Stimulated activated CD8-positive, alpha-beta memory T cell treated with anti-CD3 and anti-CD28 coated beads, Interleukin-7, amount 100 ng/mL, for 24 hours (primary cell): ENCODE measurements around the gene OAS1.

ENCODE experiments used
- DNase-seq: peaks from one replicate; pipeline ENCODE4 v3.0.0-alpha.2; 2020; ENCODE audit warnings: low read depth

Gene OAS1

DNA sequence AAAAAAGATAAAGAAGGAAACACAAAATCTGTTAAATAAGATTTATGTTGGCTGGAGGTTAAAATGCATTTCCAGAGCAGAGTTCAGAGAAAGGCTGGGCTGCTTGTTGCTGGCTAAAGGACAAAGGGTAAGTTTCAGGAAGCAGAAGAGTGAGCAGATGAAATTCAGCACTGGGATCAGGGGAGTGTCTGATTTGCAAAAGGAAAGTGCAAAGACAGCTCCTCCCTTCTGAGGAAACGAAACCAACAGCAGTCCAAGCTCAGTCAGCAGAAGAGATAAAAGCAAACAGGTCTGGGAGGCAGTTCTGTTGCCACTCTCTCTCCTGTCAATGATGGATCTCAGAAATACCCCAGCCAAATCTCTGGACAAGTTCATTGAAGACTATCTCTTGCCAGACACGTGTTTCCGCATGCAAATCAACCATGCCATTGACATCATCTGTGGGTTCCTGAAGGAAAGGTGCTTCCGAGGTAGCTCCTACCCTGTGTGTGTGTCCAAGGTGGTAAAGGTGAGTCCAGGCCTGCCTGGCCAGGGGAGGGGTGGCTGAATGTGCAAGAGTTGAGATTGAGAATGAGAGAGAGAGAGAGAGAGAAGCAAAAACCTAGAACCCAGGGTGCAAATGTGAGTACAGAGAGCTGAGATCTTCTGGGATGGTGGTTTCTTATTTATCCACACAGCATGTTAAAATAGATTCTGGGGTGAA, at the start of gene OAS1:
Gene OAS1 (plus strand): TSS at position 251 of the 703 bp plus-strand sequence. CDS start 78 bp downstream, at position 329.
- DNase-seq: no peak

- DNase-seq: no peak
These were observed 47.5 kb upstream of the OAS1 start for GRCh38 chr12:112859291-112859690.

- no peak for DNase-seq
These were observed 46.6 kb upstream of the OAS1 start for GRCh38 chr12:112860181-112860580.

DNA sequence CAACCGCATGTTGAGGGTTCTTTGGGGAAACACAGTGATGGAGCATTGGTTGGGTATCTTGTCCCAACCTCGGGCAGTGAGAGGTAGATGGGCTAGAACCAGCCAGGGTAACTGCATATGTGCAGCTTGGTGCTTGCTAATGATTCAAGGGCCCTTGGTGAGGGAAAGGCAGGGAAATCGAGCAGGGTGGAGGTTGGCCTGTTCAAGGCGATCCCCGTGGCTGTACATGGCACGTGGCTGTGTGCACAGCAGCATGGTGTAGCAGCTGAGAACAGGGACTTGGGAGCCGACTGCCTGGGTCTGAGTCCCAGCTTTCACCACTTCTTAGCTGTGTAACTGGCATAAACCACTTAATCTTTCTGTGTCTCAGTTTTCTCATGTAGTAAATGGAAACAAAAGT, 45.5 kb upstream of the OAS1 start:
- no peak for DNase-seq

DNA sequence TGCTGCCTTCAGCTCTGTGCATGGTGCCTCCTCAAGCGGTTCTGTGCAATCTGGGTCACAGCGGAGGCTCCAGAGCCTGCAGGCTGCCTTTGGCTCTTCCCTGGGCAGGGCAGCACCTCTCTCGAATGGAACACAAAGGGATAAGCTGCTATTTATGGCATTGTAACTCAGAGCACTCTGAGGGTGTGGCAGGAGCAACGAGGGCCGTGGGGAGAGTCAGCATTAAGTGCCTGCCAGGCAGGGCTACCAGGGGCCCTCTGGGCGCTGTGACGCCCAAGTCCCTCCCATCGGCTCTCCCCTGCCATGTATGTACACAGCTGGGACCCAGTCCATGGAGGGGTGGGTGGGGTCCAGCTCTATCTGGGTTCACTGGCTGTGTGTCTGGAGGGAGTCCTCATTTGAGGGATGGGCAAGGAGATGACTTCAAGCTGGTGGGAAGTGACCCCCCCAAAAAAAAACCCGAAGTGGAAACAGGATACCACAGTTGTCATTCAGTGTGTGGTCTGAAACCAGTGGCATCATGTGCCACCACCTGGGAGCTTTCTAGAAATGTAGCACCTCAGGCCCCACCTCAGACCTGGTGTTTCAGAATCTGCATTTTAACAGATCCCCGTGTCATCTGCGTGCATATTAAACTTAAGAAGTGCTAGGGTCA, 44.0 kb upstream of the OAS1 start:
- no peak for DNase-seq

DNA sequence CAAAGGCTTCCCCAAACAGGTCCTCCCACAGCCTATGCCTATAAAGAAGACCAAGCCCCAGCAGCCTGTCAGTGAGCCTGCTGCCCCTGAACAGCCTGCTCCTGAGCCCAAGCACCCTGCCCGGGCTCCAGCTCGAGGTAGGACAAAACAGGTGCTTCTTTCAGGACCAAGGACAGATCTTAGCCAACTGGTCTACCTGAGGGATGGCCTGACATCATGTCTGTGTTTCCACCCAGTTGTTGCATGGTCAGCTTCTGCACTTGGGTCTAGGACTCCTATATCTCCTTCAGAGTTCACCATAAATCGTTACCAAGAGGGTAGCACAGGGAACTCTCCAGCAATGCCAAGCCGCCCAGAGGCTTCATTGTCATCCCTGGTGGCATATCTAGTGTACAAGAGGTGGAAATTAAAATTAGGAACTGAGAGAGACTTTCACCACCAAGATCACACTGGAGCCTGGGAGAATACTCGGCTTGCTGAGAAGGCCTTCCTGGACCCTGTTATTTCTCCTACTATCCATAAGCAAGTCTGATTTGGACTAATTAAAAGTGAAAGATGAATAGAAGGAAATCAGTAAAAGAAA, 38.2 kb upstream of the OAS1 start:
- no peak for DNase-seq

DNA sequence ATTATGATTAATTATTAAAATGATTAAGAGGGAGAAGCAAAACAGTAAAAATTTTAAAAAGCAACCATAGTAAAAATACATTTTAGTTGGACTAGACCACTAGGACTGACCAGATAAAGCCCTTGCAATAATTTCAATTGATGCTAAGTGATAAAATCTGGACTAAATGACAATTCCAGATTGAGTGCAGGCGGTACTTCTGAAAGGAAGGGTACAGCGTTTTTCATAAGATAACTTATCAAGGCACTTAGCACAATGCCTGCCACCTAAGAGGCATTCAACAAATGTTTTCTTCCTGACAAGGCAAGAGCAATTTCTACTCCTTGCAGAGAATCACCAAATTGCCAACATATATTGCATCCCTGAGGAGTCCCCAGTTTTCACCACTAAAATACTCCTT, 37.7 kb upstream of the OAS1 start:
- DNase-seq: no peak

DNA sequence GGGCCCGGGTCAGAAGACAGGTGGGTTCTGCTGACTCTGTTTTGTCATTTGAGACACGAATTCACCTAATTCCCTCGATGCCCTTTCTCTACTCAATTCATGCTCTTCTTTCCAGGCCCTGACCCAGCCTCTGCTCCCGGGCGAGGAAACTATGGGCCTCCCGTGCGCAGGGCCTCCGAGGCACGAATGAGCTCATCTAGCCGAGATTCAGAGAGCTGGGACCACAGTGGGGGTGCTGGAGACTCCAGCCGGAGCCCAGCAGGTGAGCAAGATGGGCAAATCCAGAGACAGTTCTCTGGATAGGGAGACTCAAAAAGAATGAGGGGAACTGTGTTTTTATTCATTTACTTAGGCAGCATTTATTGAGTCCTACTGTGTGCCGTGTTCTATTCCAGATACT, 37.0 kb upstream of the OAS1 start:
- DNase-seq: no peak

- no peak for DNase-seq
These were observed 36.3 kb upstream of the OAS1 start for GRCh38 chr12:112870267-112870980.

GRCh38 chr12:112875608-112876007, 31.2 kb upstream of the OAS1 start:
- DNase-seq: no peak

GRCh38 chr12:112876506-112876905, 30.3 kb upstream of the OAS1 start:
- DNase-seq: no peak

GRCh38 chr12:112877006-112877405, 29.8 kb upstream of the OAS1 start:
- no peak for DNase-seq

DNA sequence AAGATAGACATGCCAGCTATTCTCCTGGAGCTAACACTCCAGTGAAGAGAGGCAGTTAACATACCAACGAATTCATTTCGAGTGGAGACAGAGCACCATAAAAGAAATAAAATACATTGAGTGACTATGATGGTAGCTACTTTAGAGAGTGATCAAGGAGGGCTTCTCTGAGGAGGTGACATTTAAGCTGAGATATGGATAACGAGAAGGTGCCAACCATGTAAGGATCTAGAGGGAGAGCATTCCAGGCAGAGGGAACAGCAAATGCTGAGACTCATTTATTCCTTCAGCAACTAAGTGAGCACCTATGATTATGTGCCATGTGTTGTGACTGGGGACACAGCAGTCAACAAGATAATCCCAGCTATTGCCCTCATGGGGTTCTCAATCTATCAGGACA, 28.3 kb upstream of the OAS1 start:
- DNase-seq: no peak

- no peak for DNase-seq
These were observed 27.5 kb upstream of the OAS1 start for GRCh38 chr12:112879191-112879705.

DNA sequence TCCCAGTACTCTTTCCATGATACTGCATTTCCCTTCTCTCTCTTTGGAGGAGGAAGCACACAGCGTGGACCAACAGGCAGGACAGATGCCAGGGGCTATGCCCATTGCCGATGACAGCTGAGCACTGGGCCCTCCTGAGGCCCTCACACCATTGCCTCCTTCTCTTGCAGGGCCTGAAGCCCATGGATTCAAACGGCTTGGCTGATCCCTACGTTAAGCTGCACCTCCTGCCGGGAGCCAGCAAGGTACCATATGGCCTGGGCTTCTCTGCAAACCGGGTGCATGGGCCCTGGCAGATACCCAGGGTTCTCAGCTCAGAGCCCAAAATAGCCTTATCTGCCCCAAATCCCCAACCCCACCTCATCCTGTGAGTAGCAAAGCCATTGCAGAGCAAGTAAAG, 25.2 kb upstream of the OAS1 start:
- DNase-seq: no peak

- no peak for DNase-seq
These were observed 21.5 kb upstream of the OAS1 start for GRCh38 chr12:112885236-112885635.

DNA sequence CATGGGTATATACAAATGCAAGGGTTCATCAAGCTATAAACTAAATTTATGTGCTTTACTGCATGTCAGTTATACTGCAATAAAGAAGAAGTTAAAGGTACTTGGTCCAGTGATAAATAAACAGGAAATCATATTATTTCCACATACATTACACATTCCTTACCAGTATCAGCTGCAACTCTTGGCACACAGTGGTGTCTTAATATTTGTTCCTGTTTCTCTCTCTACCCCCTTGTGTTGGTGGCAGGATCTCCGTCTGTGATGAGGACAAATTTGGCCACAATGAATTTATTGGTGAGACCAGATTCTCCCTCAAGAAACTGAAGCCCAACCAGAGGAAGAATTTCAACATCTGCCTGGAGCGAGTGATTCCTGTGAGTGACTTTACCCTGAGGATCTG, 19.2 kb upstream of the OAS1 start:
- DNase-seq: no peak

- DNase-seq: no peak
These were observed 15.4 kb upstream of the OAS1 start for GRCh38 chr12:112891093-112892024.

- DNase-seq: no peak
These were observed 13.9 kb upstream of the OAS1 start for GRCh38 chr12:112892856-112893255.

- no peak for DNase-seq
These were observed 12.6 kb upstream of the OAS1 start for GRCh38 chr12:112894128-112894527.

- DNase-seq: no peak
These were observed 8.4 kb upstream of the OAS1 start for GRCh38 chr12:112898380-112898779.
